Smooth muscle cell (in vitro differentiated cells): ENCODE data around the gene GNAS-AS1. TPM values are rescaled to one million over a fixed set of nuclear protein-coding genes. Genes with fewer than 3 reads are reported as not detected.
A peak's percentile ranks its signal among the peaks of the same experiment; 100 is the strongest.

Experiments used
- DNase-seq: peaks from one replicate; lab custom pipeline; 2025; ENCODE audit not compliant: unreplicated experiment; lab: John Stamatoyannopoulos, UW
- H2AFZ ChIP-seq: fragments of 200-600 bp; sonication (generic); 2 replicates; pipeline ENCODE4 v1.6.0; 2016; ENCODE audit warnings: antibody characterized with exemption, low read depth, mild to moderate bottlenecking
- H3F3A ChIP-seq: fragments of 200-600 bp; sonication (generic); 2 replicates; pipeline ENCODE4 v1.6.0; 2017; ENCODE audit warnings: antibody characterized with exemption, low read depth
- H3K27ac ChIP-seq: fragments of 200-600 bp; sonication (generic); 2 replicates; pipeline ENCODE4 v1.5.1; 2016; ENCODE audit warnings: low read depth, mild to moderate bottlenecking
- H3K27me3 ChIP-seq: fragments of 200-600 bp; sonication (generic); 2 replicates; pipeline ENCODE4 v1.6.1; 2016; ENCODE audit warnings: low read depth, mild to moderate bottlenecking
- H3K36me3 ChIP-seq: fragments of 200-600 bp; sonication (generic); 2 replicates; pipeline ENCODE4 v1.5.1; 2016; ENCODE audit warnings: low read depth
- H3K4me1 ChIP-seq: fragments of 200-600 bp; sonication (generic); 2 replicates; pipeline ENCODE4 v1.5.1; 2016; ENCODE audit warnings: low read depth
- H3K4me2 ChIP-seq: fragments of 200-600 bp; sonication (generic); 2 replicates; pipeline ENCODE4 v1.6.0; 2016; ENCODE audit warnings: mild to moderate bottlenecking
- H3K4me3 ChIP-seq: fragments of 200-600 bp; sonication (generic); 2 replicates; pipeline ENCODE4 v1.5.1; 2016; ENCODE audit warnings: mild to moderate bottlenecking
- H3K79me2 ChIP-seq: fragments of 200-600 bp; sonication (generic); 2 replicates; pipeline ENCODE4 v1.6.0; 2016; ENCODE audit warnings: low read depth, mild to moderate bottlenecking
- H3K9ac ChIP-seq: fragments of 200-600 bp; sonication (generic); 2 replicates; pipeline ENCODE4 v1.6.0; 2016; ENCODE audit warnings: low read depth
- H3K9me3 ChIP-seq: fragments of 200-600 bp; sonication (generic); replicated peaks from 2 replicates; pipeline ENCODE4 v1.5.1; 2016; ENCODE audit warnings: low read depth
- H4K20me1 ChIP-seq: fragments of 200-600 bp; sonication (generic); 2 replicates; pipeline ENCODE4 v1.6.0; 2016; ENCODE audit warnings: low read depth
- WGBS: methylation state at CpG from one replicate; pipeline ENCODE4 v1.1.7; 2016; ENCODE audit warnings: low lambda C conversion rate; 5-methylcytosine and 5-hydroxymethylcytosine counted together
- polyA plus RNA-seq: library from polyadenylated mRNA; unstranded; fragments of >200 nt; fragmentation: Nextera tagmentation; extraction: Ambion mirVana; gene quantifications from 2 replicates; pipeline ENCODE4 v1.2.1, GENCODE V29; 2016
- total RNA-seq: library from RNA; depleted of rRNA; stranded (reverse); fragments of >200 nt; gene quantifications from 2 replicates; pipeline ENCODE4 v1.2.3, GENCODE V29; 2014
- TF ChIP-seq, protein P1 (sequence below): fragments of 200-600 bp; sonication (generic); IDR thresholded peaks from 2 replicates; pipeline ENCODE4 v1.5.1; 2017; ENCODE audit warnings: borderline replicate concordance, mild to moderate bottlenecking, antibody characterized with exemption; ENCODE audit not compliant: insufficient read depth, poor library complexity, severe bottlenecking

Gene GNAS-AS1
- total and polyA plus RNA-seq, 2 experiments from 2014 or later = 0.40 TPM; not detected in 1

DNA sequence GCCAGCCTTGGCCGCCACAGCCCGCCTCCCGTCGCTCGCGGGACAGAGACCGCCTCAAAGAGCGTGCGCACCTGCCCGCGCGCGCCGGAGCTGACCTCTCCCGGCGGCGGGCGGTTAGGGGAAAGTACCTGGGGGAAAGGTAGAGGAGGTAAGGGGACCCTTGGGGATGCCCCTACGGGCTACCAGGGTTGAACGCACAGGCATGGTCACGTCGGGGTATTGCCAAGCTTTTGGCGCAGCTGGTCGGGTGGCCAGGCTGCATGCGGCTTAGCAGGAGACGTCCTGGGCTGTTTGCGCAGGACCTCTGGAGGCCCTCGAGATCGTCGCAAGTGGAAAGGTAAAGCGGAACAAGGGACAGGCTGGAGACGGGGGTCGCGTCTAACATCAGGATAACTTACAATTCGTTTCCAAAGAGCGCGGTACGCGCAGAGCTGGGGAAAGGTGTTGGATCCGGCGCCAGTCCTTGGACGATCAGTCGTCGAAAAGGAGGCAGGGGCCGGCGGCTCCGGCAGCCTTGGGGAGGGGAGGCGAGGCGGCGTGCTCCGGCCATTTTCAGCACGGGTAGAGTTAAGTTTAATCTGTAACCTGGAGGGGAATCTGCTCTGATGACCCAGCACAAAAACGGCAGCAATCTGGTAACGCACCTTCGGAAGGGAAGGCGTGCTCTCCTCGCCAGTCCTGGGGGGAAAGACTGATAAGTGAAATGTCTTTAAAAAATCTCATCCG, 9.0 kb downstream of the GNAS-AS1 start:
- no peak for DNase-seq
- H4K20me1 ChIP-seq = peaks cover 30% of the 10 kb centered on the region
- H3K9me3 ChIP-seq = no peaks in the 10 kb centered on the region
- H3K36me3 ChIP-seq = no peaks in the 10 kb centered on the region
- no peaks in the 10 kb centered on the region for H3K79me2 ChIP-seq
- H3K4me2 ChIP-seq = no peak overlapping the region
- H2AFZ ChIP-seq = no peak overlapping the region
- no peak overlapping the region for H3K4me3 ChIP-seq
- TF ChIP-seq, protein P1, sequence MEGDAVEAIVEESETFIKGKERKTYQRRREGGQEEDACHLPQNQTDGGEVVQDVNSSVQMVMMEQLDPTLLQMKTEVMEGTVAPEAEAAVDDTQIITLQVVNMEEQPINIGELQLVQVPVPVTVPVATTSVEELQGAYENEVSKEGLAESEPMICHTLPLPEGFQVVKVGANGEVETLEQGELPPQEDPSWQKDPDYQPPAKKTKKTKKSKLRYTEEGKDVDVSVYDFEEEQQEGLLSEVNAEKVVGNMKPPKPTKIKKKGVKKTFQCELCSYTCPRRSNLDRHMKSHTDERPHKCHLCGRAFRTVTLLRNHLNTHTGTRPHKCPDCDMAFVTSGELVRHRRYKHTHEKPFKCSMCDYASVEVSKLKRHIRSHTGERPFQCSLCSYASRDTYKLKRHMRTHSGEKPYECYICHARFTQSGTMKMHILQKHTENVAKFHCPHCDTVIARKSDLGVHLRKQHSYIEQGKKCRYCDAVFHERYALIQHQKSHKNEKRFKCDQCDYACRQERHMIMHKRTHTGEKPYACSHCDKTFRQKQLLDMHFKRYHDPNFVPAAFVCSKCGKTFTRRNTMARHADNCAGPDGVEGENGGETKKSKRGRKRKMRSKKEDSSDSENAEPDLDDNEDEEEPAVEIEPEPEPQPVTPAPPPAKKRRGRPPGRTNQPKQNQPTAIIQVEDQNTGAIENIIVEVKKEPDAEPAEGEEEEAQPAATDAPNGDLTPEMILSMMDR = no peak
- no peak overlapping the region for H3K27ac ChIP-seq
- no peaks in the 10 kb centered on the region for H3F3A ChIP-seq
- 52% methylated on average over 58 of the region's 58 CpGs for WGBS
- H3K4me1 ChIP-seq = no peaks in the 10 kb centered on the region
- no peak overlapping the region for H3K9ac ChIP-seq
- peaks cover 82% of the 10 kb centered on the region for H3K27me3 ChIP-seq

DNA sequence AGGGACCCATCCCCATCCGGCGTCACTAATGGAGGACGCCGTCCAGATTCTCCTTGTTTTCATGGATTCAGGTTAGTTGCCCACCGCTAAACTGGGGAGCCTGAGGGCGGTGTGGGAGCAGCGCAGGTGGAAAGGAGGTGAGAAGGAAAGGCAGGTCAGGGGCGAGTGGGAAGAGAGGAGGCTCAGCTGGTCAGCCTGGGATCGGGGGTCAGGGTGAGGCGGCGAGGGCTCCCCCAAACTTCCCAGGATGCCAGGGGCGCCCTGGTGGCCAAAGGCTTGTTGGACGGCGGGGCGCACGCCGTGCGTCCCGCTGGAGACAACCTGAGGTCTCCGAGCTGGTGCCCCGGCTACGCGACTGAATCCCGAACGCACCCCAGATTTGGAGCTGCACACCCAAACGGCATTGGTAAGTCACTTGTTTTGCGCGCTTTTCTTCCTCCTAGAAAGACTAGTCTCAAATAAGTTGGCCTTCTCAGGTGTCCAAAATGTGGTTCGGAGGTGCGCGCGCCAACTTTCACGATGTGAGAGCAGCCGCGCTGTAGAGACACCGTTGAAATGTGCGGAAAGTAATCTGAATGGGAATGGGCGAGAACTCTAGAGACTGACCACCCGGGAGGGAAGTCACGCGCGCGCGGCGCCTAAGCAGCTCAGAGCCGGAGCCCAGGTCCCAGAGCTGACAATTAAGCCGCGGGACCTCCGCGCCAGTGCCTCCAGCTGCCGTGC, 9.7 kb downstream of the GNAS-AS1 start:
- H2AFZ ChIP-seq = no peak overlapping the region
- H3K36me3 ChIP-seq = no peaks in the 10 kb centered on the region
- no peak overlapping the region for H3K4me3 ChIP-seq
- H3K4me1 ChIP-seq = no peaks in the 10 kb centered on the region
- WGBS = 39% methylated on average over 49 of the region's 51 CpGs
- H3K27me3 ChIP-seq = peaks cover 76% of the 10 kb centered on the region
- H3K4me2 ChIP-seq = no peak overlapping the region
- H3F3A ChIP-seq = no peaks in the 10 kb centered on the region
- H3K79me2 ChIP-seq = no peaks in the 10 kb centered on the region
- H3K9ac ChIP-seq = no peak overlapping the region
- DNase-seq = no peak
- no peak overlapping the region for H3K27ac ChIP-seq
- no peaks in the 10 kb centered on the region for H3K9me3 ChIP-seq
- TF ChIP-seq, protein P1 = no peak
- peaks cover 31% of the 10 kb centered on the region for H4K20me1 ChIP-seq

DNA sequence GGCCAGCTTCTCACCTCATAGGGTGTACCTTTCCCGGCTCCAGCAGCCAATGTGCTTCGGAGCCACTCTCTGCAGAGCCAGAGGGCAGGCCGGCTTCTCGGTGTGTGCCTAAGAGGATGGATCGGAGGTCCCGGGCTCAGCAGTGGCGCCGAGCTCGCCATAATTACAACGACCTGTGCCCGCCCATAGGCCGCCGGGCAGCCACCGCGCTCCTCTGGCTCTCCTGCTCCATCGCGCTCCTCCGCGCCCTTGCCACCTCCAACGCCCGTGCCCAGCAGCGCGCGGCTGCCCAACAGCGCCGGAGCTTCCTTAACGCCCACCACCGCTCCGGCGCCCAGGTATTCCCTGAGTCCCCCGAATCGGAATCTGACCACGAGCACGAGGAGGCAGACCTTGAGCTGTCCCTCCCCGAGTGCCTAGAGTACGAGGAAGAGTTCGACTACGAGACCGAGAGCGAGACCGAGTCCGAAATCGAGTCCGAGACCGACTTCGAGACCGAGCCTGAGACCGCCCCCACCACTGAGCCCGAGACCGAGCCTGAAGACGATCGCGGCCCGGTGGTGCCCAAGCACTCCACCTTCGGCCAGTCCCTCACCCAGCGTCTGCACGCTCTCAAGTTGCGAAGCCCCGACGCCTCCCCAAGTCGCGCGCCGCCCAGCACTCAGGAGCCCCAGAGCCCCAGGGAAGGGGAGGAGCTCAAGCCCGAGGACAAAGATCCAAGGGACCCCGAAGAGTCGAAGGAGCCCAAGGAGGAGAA, 10.5 kb downstream of the GNAS-AS1 start:
- no peak for DNase-seq
- Histone ChIP-seq H3K79me2 (no peaks in the 10 kb centered on the region), H3K36me3 (no peaks in the 10 kb centered on the region), H3K4me2 (peak overlapping the region; percentile 79), H3F3A (no peaks in the 10 kb centered on the region), H4K20me1 (peaks cover 35% of the 10 kb centered on the region), H3K9me3 (no peaks in the 10 kb centered on the region), H3K27me3 (peaks cover 70% of the 10 kb centered on the region), H3K4me3 (peak overlapping the region; percentile 33), H3K4me1 (no peaks in the 10 kb centered on the region), H3K9ac (no peak overlapping the region), H2AFZ (no peak overlapping the region), H3K27ac (no peak overlapping the region)
- WGBS = 37% methylated on average over 67 of the region's 67 CpGs
- TF ChIP-seq, protein P1 = no peak
